GM21526 (cell line): ENCODE measurements around the gene JPT2.
"Not testable (repeated sequence)": the region's sequence is repeated elsewhere in the genome, so short reads cannot be mapped to it uniquely, and the experiment has no call there.

Experiments used
- ATAC-seq: cut with Tn5 transposase; IDR thresholded peaks from one replicate; pipeline ENCODE4 v1.9.1; 2021; ENCODE audit warnings: moderate library complexity; ENCODE audit not compliant: unreplicated experiment, low FRiP score

Gene JPT2

GRCh38 chr16:1673424-1674151 is 4.5 kb upstream of the JPT2 start:
- no peak for ATAC-seq

- no peak for ATAC-seq
Observed at GRCh38 chr16:1674306-1674705, 3.8 kb upstream of the JPT2 start.

DNA sequence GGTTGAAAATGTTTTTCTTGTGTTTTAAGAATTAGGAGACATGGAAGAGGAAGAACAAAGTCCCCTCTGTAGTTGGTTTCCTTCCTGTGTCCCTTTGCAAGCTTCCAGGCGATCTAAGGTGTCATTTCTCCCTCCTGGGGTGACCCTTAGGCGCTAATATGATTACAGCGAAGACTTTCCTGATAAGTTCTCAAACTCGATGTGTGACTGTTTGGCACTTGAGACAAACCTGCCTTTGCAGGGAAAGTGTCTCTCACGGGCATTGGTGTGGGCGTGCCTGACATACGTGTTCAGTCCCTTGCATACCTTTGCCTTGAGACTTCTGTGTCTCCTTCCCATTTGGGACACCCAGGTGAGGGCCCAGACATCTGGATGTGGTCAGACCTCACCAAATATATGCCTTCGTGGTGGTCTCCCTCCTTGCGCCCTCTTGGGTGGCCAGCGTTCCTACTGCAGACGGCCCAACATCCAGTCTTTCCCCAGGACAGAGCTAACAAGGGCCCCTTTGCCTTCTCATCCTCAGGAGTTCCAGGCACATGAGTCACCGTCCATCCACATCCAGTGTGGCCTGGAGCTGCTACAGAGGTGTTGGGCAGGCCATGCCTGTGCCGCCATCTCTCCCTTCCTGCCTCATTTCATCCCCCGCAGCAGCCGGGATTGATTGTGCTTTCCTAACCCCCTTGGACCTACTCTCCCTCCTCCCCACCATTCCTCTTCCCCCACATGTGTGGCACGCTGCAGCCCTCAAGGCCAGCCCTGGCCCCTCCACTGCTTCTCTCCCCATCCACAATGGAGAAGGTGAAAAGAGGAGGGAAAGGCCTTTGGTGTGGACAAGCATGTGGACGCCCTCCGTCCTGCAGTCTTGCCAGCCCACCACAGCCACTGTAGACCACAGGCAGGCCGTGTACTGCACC is 3.1 kb upstream of the JPT2 start:
- no peak for ATAC-seq

DNA sequence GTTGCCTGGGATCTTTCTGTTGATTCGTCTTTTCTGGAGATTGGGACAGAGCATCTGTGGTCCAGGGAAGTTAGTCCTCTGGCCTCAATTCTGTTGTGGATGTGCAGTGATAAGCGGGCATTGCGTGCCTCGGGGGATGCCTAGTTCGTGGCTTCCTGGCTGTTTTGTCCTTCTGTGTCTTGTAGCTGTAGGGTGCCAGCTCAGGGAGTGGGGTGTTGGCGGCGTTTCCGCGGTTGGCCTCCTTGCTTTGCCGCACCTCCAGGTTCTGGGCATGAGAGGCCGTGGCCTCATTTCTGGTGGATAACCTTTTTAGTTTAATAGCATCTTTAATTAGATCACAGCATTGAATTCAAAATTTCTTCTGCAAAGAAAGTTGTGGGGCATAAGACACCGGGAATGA is 1.4 kb upstream of the JPT2 start:
- no peak for ATAC-seq

GRCh38 chr16:1677339-1677738 is 740 bp upstream of the JPT2 start:
- no peak for ATAC-seq

- no peak for ATAC-seq
Observed at GRCh38 chr16:1678500-1679098, 520 bp downstream of the JPT2 start.

DNA sequence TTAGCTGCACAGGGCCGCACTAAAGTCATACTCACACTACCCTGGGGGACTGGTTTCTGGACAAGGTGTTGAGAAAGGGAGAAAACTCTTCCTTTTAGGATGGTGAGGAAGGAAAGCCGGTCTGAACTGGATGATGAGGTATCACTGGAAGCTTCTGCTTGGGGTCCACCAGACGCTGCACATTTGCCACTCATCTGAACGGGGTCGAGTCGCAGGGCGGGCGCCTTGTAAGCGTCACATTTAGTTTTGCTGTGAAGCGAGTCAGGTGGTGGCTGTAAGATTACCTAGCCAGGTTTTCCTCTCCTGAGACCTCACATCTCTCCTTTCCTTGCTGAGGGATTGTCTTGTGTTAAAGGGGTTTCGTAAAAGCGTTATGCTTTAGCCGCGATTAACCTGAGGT is 2.3 kb downstream of the JPT2 start:
- no peak for ATAC-seq

DNA sequence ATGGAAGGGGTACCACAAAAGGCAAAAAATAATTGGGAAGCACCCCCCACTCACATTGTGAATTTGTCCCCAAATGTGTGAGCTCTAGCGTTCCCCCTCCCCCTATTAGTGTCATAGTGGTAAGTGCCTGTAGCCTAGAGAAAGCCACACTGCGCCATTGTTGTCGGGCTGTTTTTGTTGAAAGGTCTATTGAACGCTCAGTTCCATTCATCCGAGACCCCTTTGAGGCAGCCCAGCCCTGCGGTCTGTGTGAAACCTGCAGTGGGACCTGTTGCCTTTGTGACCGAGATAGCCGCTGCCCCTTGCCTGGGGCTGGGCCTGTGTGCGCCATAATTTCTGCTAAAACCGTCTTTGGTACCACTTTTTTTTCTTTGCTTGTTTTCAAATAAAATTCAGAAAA is 3.0 kb downstream of the JPT2 start:
- ATAC-seq = no peak

- ATAC-seq = no peak
Observed at GRCh38 chr16:1687427-1688316, 9.6 kb downstream of the JPT2 start.

GRCh38 chr16:1688807-1689560 is 10.9 kb downstream of the JPT2 start:
- ATAC-seq = no peak

DNA sequence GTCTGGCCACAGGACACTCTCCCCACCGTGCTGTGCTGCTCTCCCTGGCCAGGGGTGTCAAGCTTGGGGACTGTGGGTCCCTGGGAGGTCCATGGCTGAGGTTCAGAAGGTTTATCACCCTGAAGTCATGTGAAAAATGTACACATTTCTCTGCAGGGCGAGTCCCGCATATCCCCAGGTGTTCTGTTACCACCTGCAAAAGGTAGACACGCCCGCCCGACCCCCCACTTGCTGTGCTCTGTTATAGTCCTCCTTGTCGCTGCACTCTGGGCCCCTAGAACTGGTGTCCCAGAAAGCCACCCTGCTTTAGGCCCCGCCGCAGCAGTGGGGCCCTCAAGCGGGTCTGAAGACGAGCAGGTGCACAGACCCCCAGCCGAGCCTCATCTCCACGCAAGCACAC is 11.8 kb downstream of the JPT2 start:
- ATAC-seq = no peak

GRCh38 chr16:1690810-1691209 is 12.7 kb downstream of the JPT2 start:
- ATAC-seq = no peak

GRCh38 chr16:1691276-1691675 is 13.2 kb downstream of the JPT2 start:
- no peak for ATAC-seq

GRCh38 chr16:1691956-1692355 is 13.9 kb downstream of the JPT2 start:
- ATAC-seq = no peak

- ATAC-seq = no peak
Observed at GRCh38 chr16:1696863-1697262, 18.8 kb downstream of the JPT2 start.

- ATAC-seq = no peak
Observed at GRCh38 chr16:1698680-1699079, 20.6 kb downstream of the JPT2 start.

GRCh38 chr16:1700246-1700645 is 22.2 kb downstream of the JPT2 start:
- no peak for ATAC-seq

DNA sequence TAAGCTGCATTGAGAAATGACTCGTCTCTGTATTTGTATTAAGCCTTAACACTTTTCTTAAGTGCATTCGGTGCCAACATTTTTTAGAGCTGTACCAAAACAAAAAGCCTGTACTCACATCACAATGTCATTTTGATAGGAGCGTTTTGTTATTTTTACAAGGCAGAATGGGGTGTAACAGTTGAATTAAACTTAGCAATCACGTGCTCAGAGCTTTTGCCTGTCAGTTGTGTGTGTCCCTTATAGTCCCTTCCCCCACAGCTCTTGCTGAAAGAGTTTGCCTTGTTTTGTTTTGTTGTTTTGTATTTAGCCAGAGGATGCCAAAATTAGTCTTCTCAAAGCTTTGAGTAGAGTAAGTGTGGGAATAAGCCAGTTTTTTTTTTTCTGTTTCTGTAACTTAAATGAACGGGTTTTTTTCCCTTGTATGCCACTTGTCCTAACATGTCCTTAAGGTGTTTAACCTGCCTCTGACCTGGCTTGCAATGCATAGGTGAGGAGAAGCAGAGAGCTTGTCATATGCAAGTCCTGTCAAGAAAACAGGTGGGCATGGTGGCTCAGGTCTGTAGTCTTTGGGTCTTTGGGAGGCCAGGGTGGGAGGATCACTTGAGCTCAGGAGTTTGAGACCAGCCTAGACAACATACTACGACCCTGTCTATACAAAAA is 23.3 kb downstream of the JPT2 start:
- ATAC-seq = no peak

- not testable (repeated sequence) for ATAC-seq
Observed at GRCh38 chr16:1705324-1705687, 27.2 kb downstream of the JPT2 start.
